ENCODE measurements around the gene STK24. TPM values are rescaled to one million over a fixed set of nuclear protein-coding genes. Genes with fewer than 3 reads are reported as not detected.
A peak's percentile ranks its signal among the peaks of the same experiment; 100 is the strongest.
"Not testable (repeated sequence)": the region's sequence is repeated elsewhere in the genome, so short reads cannot be mapped to it uniquely, and the experiment has no call there.

The STK24 gene
- total RNA-seq = 10 to 100 TPM; 42.7 to 56.1 TPM
- polyA plus RNA-seq (ENCODE audit: insufficient read length in 2 of 2) = 10 to 100 TPM; 49.7 to 54.6 TPM
- long read RNA-seq, donor 1, full-length matches to known transcripts = 11 of 30 reads
- long read RNA-seq, donor 1, partial matches to known transcripts = 19 of 30 reads
- long read RNA-seq, donor 1, other reads (novel, unspliced or antisense) = 0 of 30 reads
- long read RNA-seq, donor 2, full-length matches to known transcripts = 9 of 9 reads
- long read RNA-seq, donor 2, partial matches to known transcripts = 0 of 9 reads
- long read RNA-seq, donor 2, other reads (novel, unspliced or antisense) = 0 of 9 reads
- long read RNA-seq, donor 3, full-length matches to known transcripts = 8 of 13 reads
- long read RNA-seq, donor 3, partial matches to known transcripts = 5 of 13 reads
- long read RNA-seq, donor 3, other reads (novel, unspliced or antisense) = 0 of 13 reads
- long read RNA-seq, donor 4, full-length matches to known transcripts = 11 of 11 reads
- long read RNA-seq, donor 4, partial matches to known transcripts = 0 of 11 reads
- long read RNA-seq, donor 4, other reads (novel, unspliced or antisense) = 0 of 11 reads

GRCh38 chr13:98576963-98577835 lies at the start of gene STK24:
Gene STK24 (minus strand): TSS chr13:98577107. CDS start chr13:98576786, 321 bp downstream.
- no peaks in the 10 kb centered on the region for H3K9me3 ChIP-seq (ENCODE audit: control insufficient read depth, insufficient read depth, low read length)
- peaks cover 14% of the 10 kb centered on the region for H3K4me1 ChIP-seq (ENCODE audit: control insufficient read depth, insufficient read depth, low read length)
- H3K36me3 ChIP-seq (ENCODE audit: control insufficient read depth, insufficient read depth, low read length) = no peaks in the 10 kb centered on the region
- H3K4me3 ChIP-seq (ENCODE audit: low read depth, low read length) = peak within 1 kb of the TSS; percentile 78
- no peaks in the 10 kb centered on the region for H3K27me3 ChIP-seq (ENCODE audit: control insufficient read depth, insufficient read depth, low read length)
- peak within 1 kb of the TSS; percentile 96 for H3K27ac ChIP-seq (ENCODE audit: low read depth, low read length)
- peak in 4 of 6 donors; percentile 57 to 88 (median 71) for DNase-seq (ENCODE audit: low read depth in 4 of 6, low spot score in 6 of 6)
- WGBS (ENCODE audit: insufficient coverage) = under 1% methylated on average over 99 of the region's 103 CpGs

DNA sequence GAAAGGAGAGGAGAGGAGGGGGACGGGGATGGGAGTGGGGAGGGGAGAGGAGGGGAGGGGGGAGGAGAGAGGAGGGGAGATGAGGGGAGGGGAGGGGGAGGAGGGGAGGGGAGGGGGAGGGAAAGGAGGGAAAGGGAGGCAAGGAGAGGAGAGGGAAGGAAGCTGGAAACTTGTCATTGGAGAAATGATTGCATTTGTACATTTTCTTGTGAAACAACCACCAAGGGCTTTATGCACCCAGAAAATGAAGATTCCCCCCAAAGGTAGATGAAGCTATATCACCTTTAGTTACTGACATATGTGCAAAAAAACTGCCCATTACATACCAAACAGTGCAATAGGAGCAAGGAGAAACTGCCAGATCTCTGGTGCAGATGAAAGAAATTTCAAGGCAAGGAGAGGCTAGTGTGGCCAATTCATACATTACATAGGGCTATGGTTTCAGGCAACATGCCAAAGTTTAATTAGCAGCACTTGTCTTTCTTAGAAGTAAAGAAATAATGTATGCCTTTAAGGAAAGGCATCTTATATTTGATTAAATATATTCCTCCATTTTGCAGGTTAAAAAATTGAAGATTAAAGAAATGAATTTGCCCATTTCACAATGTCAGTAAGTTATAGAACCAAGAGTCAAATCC lies 49.5 kb upstream of the STK24 start:
- Histone ChIP-seq H3K27me3 (ENCODE audit: control insufficient read depth, insufficient read depth, low read length) (no peaks in the 10 kb centered on the region), H3K27ac (ENCODE audit: low read depth, low read length) (no peak overlapping the region), H3K4me3 (ENCODE audit: low read depth, low read length) (no peak overlapping the region), H3K36me3 (ENCODE audit: control insufficient read depth, insufficient read depth, low read length) (no peaks in the 10 kb centered on the region), H3K4me1 (ENCODE audit: control insufficient read depth, insufficient read depth, low read length) (no peaks in the 10 kb centered on the region), H3K9me3 (ENCODE audit: control insufficient read depth, insufficient read depth, low read length) (no peaks in the 10 kb centered on the region)
- no CpG with 5 or more reads among the region's 1 CpG for whole genome bisulfite sequencing (ENCODE audit: insufficient coverage)
- DNase-seq (ENCODE audit: low read depth in 4 of 6, low spot score in 6 of 6) = peak in 1 of 6 donors; percentile 12

DNA sequence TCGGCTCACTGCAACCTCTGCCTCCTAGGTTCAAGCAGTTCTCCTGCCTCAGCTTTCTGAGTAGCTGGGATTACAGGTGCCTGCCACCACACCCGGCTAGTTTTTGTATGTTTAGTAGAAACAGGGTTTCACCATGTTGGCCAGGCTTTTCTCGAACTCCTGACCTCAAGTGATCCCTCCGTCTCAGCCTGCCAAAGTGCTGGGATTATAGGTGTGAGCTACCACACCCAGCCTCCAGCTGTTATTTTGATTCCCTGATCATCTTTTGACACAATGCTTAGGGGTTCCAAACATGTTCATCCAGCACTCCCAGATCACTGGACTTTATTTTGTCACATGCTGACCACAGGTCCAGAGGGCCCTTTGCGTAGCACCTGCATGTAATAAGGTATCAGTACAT lies 47.7 kb upstream of the STK24 start:
- H3K36me3 ChIP-seq (ENCODE audit: control insufficient read depth, insufficient read depth, low read length); H3K27ac ChIP-seq (ENCODE audit: low read depth, low read length); H3K9me3 ChIP-seq (ENCODE audit: control insufficient read depth, insufficient read depth, low read length); H3K4me3 ChIP-seq (ENCODE audit: low read depth, low read length); H3K4me1 ChIP-seq (ENCODE audit: control insufficient read depth, insufficient read depth, low read length); H3K27me3 ChIP-seq (ENCODE audit: control insufficient read depth, insufficient read depth, low read length); DNase-seq (ENCODE audit: low read depth in 4 of 6, low spot score in 6 of 6): not testable (repeated sequence)
- WGBS (ENCODE audit: insufficient coverage) = 100% methylated on average over 4 of the region's 5 CpGs

GRCh38 chr13:98622931-98623331 lies 46.0 kb upstream of the STK24 start:
- no peak for DNase-seq (ENCODE audit: low read depth in 4 of 6, low spot score in 6 of 6)
- Histone ChIP-seq H3K4me3 (ENCODE audit: low read depth, low read length) (no peak overlapping the region), H3K36me3 (ENCODE audit: control insufficient read depth, insufficient read depth, low read length) (no peaks in the 10 kb centered on the region), H3K4me1 (ENCODE audit: control insufficient read depth, insufficient read depth, low read length) (no peaks in the 10 kb centered on the region), H3K9me3 (ENCODE audit: control insufficient read depth, insufficient read depth, low read length) (no peaks in the 10 kb centered on the region), H3K27ac (ENCODE audit: low read depth, low read length) (no peak overlapping the region), H3K27me3 (ENCODE audit: control insufficient read depth, insufficient read depth, low read length) (no peaks in the 10 kb centered on the region)
- 81% methylated on average over 3 of the region's 6 CpGs for WGBS (ENCODE audit: insufficient coverage)

GRCh38 chr13:98619556-98619955 lies 42.6 kb upstream of the STK24 start:
- H3K27me3 ChIP-seq (ENCODE audit: control insufficient read depth, insufficient read depth, low read length) = no peaks in the 10 kb centered on the region
- no peaks in the 10 kb centered on the region for H3K9me3 ChIP-seq (ENCODE audit: control insufficient read depth, insufficient read depth, low read length)
- WGBS (ENCODE audit: insufficient coverage) = 88% methylated on average over 1 of the region's 3 CpGs
- no peaks in the 10 kb centered on the region for H3K4me1 ChIP-seq (ENCODE audit: control insufficient read depth, insufficient read depth, low read length)
- no peaks in the 10 kb centered on the region for H3K36me3 ChIP-seq (ENCODE audit: control insufficient read depth, insufficient read depth, low read length)
- DNase-seq (ENCODE audit: low read depth in 4 of 6, low spot score in 6 of 6) = no peak
- no peak overlapping the region for H3K27ac ChIP-seq (ENCODE audit: low read depth, low read length)
- no peak overlapping the region for H3K4me3 ChIP-seq (ENCODE audit: low read depth, low read length)

DNA sequence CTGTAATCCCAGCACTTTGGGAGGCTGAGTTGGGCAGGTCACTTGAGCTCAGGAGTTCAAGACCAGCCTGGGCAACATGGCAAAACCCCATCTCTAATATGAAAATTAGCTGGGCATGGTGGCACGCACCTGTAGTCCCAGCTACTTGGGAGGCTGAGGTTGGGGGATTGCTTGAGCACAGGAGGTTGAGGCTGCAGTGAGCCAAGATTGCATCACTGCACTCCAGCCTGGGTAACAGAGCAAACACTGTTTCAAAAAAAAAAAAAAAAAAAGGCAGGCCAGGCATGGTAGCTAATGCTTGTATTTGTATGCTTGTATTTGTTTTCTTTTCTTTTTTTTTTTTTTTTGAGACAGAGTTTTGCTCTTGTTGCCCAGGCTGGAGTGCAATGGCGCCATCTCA lies 38.7 kb upstream of the STK24 start:
- H3K27ac ChIP-seq (ENCODE audit: low read depth, low read length); H3K9me3 ChIP-seq (ENCODE audit: control insufficient read depth, insufficient read depth, low read length); H3K36me3 ChIP-seq (ENCODE audit: control insufficient read depth, insufficient read depth, low read length); H3K4me1 ChIP-seq (ENCODE audit: control insufficient read depth, insufficient read depth, low read length); DNase-seq (ENCODE audit: low read depth in 4 of 6, low spot score in 6 of 6); H3K27me3 ChIP-seq (ENCODE audit: control insufficient read depth, insufficient read depth, low read length); H3K4me3 ChIP-seq (ENCODE audit: low read depth, low read length): not testable (repeated sequence)
- no CpG with 5 or more reads among the region's 2 CpGs for WGBS (ENCODE audit: insufficient coverage)

- H3K4me3 ChIP-seq (ENCODE audit: low read depth, low read length) = no peak overlapping the region
- H3K36me3 ChIP-seq (ENCODE audit: control insufficient read depth, insufficient read depth, low read length) = no peaks in the 10 kb centered on the region
- H3K27ac ChIP-seq (ENCODE audit: low read depth, low read length) = no peak overlapping the region
- H3K27me3 ChIP-seq (ENCODE audit: control insufficient read depth, insufficient read depth, low read length) = no peaks in the 10 kb centered on the region
- WGBS (ENCODE audit: insufficient coverage) = no CpG with 5 or more reads among the region's 1 CpG
- peak in 1 of 6 donors; percentile 20 for DNase-seq (ENCODE audit: low read depth in 4 of 6, low spot score in 6 of 6)
- H3K4me1 ChIP-seq (ENCODE audit: control insufficient read depth, insufficient read depth, low read length) = no peaks in the 10 kb centered on the region
- H3K9me3 ChIP-seq (ENCODE audit: control insufficient read depth, insufficient read depth, low read length) = no peaks in the 10 kb centered on the region
These were observed 36.7 kb upstream of the STK24 start for GRCh38 chr13:98613591-98613990.

GRCh38 chr13:98609756-98610155 lies 32.8 kb upstream of the STK24 start:
- WGBS (ENCODE audit: insufficient coverage) = 79% methylated on average over 4 of the region's 5 CpGs
- Histone ChIP-seq H3K4me3 (ENCODE audit: low read depth, low read length) (no peak overlapping the region), H3K9me3 (ENCODE audit: control insufficient read depth, insufficient read depth, low read length) (no peaks in the 10 kb centered on the region), H3K4me1 (ENCODE audit: control insufficient read depth, insufficient read depth, low read length) (no peaks in the 10 kb centered on the region), H3K27ac (ENCODE audit: low read depth, low read length) (no peak overlapping the region), H3K27me3 (ENCODE audit: control insufficient read depth, insufficient read depth, low read length) (no peaks in the 10 kb centered on the region), H3K36me3 (ENCODE audit: control insufficient read depth, insufficient read depth, low read length) (no peaks in the 10 kb centered on the region)
- no peak for DNase-seq (ENCODE audit: low read depth in 4 of 6, low spot score in 6 of 6)

DNA sequence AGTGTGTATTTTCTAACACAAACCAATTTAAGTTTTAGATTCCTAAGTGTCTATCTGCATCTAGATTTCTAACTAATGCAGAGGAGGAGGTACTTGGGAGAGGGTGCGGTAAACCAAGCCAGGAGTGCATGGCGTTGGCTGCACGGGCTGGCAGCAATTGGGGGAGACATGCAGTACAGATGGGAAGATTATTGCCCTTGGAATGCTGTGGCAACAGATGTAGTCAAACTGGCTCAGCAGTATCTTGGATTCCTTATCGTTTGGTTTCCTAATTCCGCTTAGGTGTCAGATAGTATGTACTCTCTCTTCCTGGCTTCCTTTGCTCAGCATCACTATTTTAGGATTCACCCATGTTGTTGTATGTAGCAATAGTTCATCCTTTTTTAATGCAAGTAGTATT lies 29.4 kb upstream of the STK24 start:
- no peaks in the 10 kb centered on the region for H3K4me1 ChIP-seq (ENCODE audit: control insufficient read depth, insufficient read depth, low read length)
- no peak overlapping the region for H3K4me3 ChIP-seq (ENCODE audit: low read depth, low read length)
- H3K9me3 ChIP-seq (ENCODE audit: control insufficient read depth, insufficient read depth, low read length) = no peaks in the 10 kb centered on the region
- no peaks in the 10 kb centered on the region for H3K27me3 ChIP-seq (ENCODE audit: control insufficient read depth, insufficient read depth, low read length)
- H3K27ac ChIP-seq (ENCODE audit: low read depth, low read length) = no peak overlapping the region
- 20% methylated on average over 1 of the region's 5 CpGs for WGBS (ENCODE audit: insufficient coverage)
- peak in 2 of 6 donors; percentile 57 to 69 for DNase-seq (ENCODE audit: low read depth in 4 of 6, low spot score in 6 of 6)
- H3K36me3 ChIP-seq (ENCODE audit: control insufficient read depth, insufficient read depth, low read length) = no peaks in the 10 kb centered on the region

Data from spinal cord (tissue), 10 donors.